Loucy (cell line): ENCODE results near the gene CHCHD6.

Experiments
- H2AFZ ChIP-seq: fragments of 200-600 bp; sonication (generic); 2 replicates; pipeline ENCODE4 v1.6.0; 2016; ENCODE audit warnings: antibody characterized with exemption, mild to moderate bottlenecking, low read length, moderate library complexity
- H3F3A ChIP-seq: fragments of 200-600 bp; 2 replicates; pipeline ENCODE4 v1.6.0; 2016; ENCODE audit warnings: antibody characterized with exemption, low read depth, mild to moderate bottlenecking
- H3K27me3 ChIP-seq: fragments of 200-600 bp; sonication (generic); 2 replicates; pipeline ENCODE4 v1.6.1; 2014; ENCODE audit warnings: low read length, mild to moderate bottlenecking; ENCODE audit not compliant: insufficient read depth, poor library complexity, severe bottlenecking
- H3K36me3 ChIP-seq: fragments of 200-600 bp; sonication (generic); 2 replicates; pipeline ENCODE4 v1.6.1; 2016; ENCODE audit warnings: low read length; ENCODE audit not compliant: insufficient read depth
- H3K4me1 ChIP-seq: fragments of 200-600 bp; sonication (generic); 2 replicates; pipeline ENCODE4 v1.5.1; 2014; ENCODE audit warnings: low read length, mild to moderate bottlenecking; ENCODE audit not compliant: insufficient read depth, poor library complexity, severe bottlenecking
- H3K4me2 ChIP-seq: fragments of 200-600 bp; sonication (generic); 2 replicates; pipeline ENCODE4 v1.6.0; 2014; ENCODE audit warnings: antibody characterized with exemption, low read length, low read depth, mild to moderate bottlenecking; ENCODE audit not compliant: poor library complexity, severe bottlenecking
- H3K4me3 ChIP-seq: fragments of 200-600 bp; sonication (generic); 2 replicates; pipeline ENCODE4 v1.5.1; 2014; ENCODE audit warnings: low read length, mild to moderate bottlenecking, mixed read lengths; ENCODE audit not compliant: poor library complexity, severe bottlenecking
- H3K79me2 ChIP-seq: fragments of 200-600 bp; sonication (generic); 2 replicates; pipeline ENCODE4 v1.6.1; 2014; ENCODE audit warnings: low read length; ENCODE audit not compliant: insufficient read depth
- H3K9ac ChIP-seq: fragments of 200-600 bp; sonication (generic); 2 replicates; pipeline ENCODE4 v1.6.0; 2014; ENCODE audit warnings: mild to moderate bottlenecking, low read depth, low read length, moderate library complexity; ENCODE audit not compliant: poor library complexity, severe bottlenecking
- H3K9me2 ChIP-seq: fragments of 200-600 bp; sonication (generic); replicated peaks from 2 replicates; pipeline ENCODE4 v1.6.1; 2016; ENCODE audit warnings: low read depth, low read length, mixed read lengths
- H3K9me3 ChIP-seq: fragments of 200-600 bp; sonication (generic); 2 replicates; pipeline ENCODE4 v1.6.1; 2014; ENCODE audit warnings: mild to moderate bottlenecking, antibody characterized with exemption, low read length, low read depth; ENCODE audit not compliant: insufficient read depth
- H4K20me1 ChIP-seq: fragments of 200-600 bp; sonication (generic); 2 replicates; pipeline ENCODE4 v1.6.0; 2014; ENCODE audit warnings: antibody characterized with exemption, low read length, mild to moderate bottlenecking; ENCODE audit not compliant: insufficient read depth, poor library complexity, severe bottlenecking
- EZH2phosphoT487 ChIP-seq: fragments of 200-600 bp; IDR thresholded peaks from 2 replicates; pipeline ENCODE4 v1.6.1; 2018; ENCODE audit warnings: antibody characterized with exemption, mild to moderate bottlenecking, moderate library complexity, borderline replicate concordance
- TF ChIP-seq, protein P1 (sequence below): fragments of 200-600 bp; sonication (generic); conservative IDR thresholded peaks from 2 replicates; pipeline ENCODE4 v1.5.1; 2014; ENCODE audit warnings: mild to moderate bottlenecking, antibody characterized with exemption, low read length

Gene CHCHD6

DNA sequence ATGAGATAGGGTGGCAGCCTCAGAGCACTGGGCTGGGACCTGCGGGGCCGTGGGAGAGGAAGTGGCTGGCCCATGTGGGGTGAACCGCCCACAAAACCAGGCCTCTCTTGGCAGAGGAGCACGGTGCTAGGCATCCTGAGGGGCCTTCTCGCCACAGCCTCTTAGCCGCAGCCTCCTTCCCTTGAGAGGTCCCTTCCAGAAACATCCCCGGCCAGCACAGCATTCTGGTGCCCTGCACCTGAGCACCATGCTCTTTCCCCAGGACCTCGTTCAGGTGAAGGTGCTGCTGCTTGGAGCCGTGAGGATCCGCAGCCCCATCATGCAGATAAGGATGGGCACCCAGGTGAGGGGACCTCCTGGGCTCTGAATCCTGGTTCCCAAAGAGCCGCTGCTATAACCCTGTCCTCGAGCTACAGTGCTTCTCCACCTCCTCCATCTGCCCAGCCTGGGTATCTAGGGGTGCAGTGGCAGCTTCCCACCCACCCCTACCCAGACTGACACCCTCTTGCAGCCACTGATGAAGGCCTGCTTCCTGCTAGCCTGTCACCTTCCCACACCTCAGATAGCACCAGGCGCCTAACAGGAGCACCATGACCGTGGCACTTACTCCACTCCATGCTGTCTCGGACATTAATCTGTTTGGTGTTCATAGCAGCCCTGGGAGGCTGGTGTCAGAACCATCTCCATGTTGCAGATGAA is 37.9 kb upstream of the CHCHD6 start:
- H3K9me3 ChIP-seq, result no peaks in the 10 kb centered on the region; the same call in 1 of the 2 replicates
- TF ChIP-seq EZH2phosphoT487, result no peak
- TF ChIP-seq, protein P1, sequence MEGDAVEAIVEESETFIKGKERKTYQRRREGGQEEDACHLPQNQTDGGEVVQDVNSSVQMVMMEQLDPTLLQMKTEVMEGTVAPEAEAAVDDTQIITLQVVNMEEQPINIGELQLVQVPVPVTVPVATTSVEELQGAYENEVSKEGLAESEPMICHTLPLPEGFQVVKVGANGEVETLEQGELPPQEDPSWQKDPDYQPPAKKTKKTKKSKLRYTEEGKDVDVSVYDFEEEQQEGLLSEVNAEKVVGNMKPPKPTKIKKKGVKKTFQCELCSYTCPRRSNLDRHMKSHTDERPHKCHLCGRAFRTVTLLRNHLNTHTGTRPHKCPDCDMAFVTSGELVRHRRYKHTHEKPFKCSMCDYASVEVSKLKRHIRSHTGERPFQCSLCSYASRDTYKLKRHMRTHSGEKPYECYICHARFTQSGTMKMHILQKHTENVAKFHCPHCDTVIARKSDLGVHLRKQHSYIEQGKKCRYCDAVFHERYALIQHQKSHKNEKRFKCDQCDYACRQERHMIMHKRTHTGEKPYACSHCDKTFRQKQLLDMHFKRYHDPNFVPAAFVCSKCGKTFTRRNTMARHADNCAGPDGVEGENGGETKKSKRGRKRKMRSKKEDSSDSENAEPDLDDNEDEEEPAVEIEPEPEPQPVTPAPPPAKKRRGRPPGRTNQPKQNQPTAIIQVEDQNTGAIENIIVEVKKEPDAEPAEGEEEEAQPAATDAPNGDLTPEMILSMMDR, result no peak
- H3K9ac ChIP-seq, result no peak overlapping the region
- no peak overlapping the region for H3K4me2 ChIP-seq
- H3K79me2 ChIP-seq, result no peaks in the 10 kb centered on the region
- no peaks in the 10 kb centered on the region for H3K4me1 ChIP-seq
- H3K4me3 ChIP-seq, result no peak overlapping the region
- H2AFZ ChIP-seq, result no peak overlapping the region
- H4K20me1 ChIP-seq, result no peaks in the 10 kb centered on the region
- no peaks in the 10 kb centered on the region for H3K27me3 ChIP-seq
- H3K36me3 ChIP-seq, result no peaks in the 10 kb centered on the region
- H3F3A ChIP-seq, result no peaks in the 10 kb centered on the region
- no peaks in the 10 kb centered on the region for H3K9me2 ChIP-seq

DNA sequence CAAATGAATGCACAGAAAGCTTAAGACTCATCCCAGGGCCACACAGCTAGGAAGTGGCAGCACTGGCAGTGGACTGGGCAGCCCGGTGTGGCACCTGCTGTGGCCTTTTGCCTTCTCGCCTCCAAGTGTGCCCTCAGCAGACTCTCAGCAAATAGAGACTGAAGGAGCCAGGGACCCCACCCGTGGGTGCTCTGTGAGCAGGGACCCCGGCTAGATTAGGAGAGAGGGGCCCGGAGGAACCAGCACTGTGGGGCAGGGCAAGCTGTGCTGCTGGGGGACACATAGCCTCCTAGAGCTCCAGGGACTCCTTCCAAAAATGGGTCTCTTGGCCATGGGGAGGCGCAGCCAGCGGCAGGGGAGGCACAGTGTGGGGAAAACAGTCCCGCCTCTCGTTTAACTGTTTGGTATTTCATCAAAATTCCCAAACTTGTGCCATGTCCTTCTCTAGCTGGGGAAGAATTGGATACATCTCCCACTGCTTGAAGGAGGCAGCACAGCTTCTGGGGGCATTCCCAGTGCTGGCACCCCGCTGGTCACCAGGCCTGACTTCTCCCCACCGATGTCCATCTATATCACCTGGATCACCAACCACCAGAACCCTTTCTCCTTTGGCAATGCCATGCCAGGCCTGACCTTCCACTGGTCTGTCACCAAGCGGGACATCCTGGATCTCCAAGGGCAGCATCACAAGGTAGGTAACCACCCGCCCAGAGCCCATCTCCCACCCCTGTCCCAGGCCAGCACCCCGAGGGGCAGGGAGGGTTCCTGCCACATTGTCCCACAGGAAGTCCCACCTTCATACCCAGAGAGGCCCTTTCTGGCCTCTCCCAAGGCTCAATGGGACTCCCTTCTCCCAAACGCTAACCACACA is 37.1 kb upstream of the CHCHD6 start:
- H3K79me2 ChIP-seq, result no peaks in the 10 kb centered on the region
- H3K36me3 ChIP-seq, result no peaks in the 10 kb centered on the region
- no peak overlapping the region for H3K9ac ChIP-seq
- H3K4me1 ChIP-seq, result peaks cover 5% of the 10 kb centered on the region
- H2AFZ ChIP-seq, result no peak overlapping the region
- H4K20me1 ChIP-seq, result no peaks in the 10 kb centered on the region
- no peaks in the 10 kb centered on the region for H3K27me3 ChIP-seq
- no peaks in the 10 kb centered on the region for H3F3A ChIP-seq
- H3K9me2 ChIP-seq, result no peaks in the 10 kb centered on the region
- no peaks in the 10 kb centered on the region; the same call in 1 of the 2 replicates for H3K9me3 ChIP-seq
- TF ChIP-seq EZH2phosphoT487, result no peak
- TF ChIP-seq, protein P1, result no peak
- no peak overlapping the region for H3K4me2 ChIP-seq
- no peak overlapping the region for H3K4me3 ChIP-seq

DNA sequence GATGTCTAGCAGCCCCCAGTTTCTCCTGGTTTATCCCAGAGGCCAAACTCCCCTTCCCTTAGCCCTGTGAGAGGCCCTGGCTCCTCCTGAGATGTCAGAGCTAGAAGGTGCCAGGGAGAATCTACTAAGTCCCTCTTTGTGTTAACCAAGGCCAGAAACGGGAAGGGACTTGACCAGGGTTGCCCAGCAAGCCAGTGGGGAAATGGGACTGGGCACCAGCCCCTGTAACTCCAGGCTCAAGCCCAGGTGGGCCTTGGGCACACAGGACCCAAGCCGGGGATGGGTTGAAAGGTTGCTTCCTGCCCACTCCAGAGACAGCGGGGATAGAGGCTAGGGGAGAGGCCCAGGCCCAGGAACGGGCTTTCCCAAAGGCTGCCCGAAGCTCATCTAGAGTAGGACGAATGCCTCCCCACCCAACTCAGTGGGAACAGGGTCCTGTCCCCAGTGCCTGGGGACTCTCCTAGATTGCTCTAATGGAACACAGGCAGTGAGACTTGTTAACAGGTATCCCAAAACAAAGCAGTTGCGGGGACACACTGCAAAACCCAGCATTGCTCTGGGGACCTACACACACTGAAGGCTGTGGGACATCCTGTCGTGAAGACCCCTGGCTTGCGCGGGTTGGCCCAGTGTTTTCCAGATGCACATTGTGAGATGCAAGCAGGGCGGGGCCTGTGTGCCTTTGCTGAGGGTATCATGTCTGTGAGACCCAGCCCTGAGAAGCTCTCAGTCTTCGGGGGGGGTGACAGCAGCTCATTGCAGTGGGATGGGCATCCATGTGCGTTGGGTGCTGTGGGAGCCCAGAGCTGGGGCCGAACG is 36.2 kb upstream of the CHCHD6 start:
- Histone ChIP-seq H3K27me3 (no peaks in the 10 kb centered on the region), H3K9ac (no peak overlapping the region), H3K36me3 (no peaks in the 10 kb centered on the region), H3K9me2 (no peaks in the 10 kb centered on the region), H3K4me1 (peaks cover 6% of the 10 kb centered on the region), H3K9me3 (no peaks in the 10 kb centered on the region; the same call in 1 of the 2 replicates), H3F3A (no peaks in the 10 kb centered on the region), H3K79me2 (no peaks in the 10 kb centered on the region), H2AFZ (no peak overlapping the region), H3K4me3 (no peak overlapping the region), H3K4me2 (no peak overlapping the region), H4K20me1 (no peaks in the 10 kb centered on the region)
- TF ChIP-seq, protein P1, result no peak
- TF ChIP-seq EZH2phosphoT487, result no peak
